Breast epithelium (tissue), 3 donors: Measurements from ENCODE around the gene HSD3B2.
"Not testable (repeated sequence)": the region's sequence is repeated elsewhere in the genome, so short reads cannot be mapped to it uniquely, and the experiment has no call there.

ENCODE experiments used
- CTCF ChIP-seq, 3 donors: fragments of 450-650 bp; IDR thresholded peaks; one replicate each; pipeline ENCODE4 v1.5.1; 2016 to 2017; ENCODE audit warnings: antibody characterized with exemption in 3 of 3, mild to moderate bottlenecking in 3 of 3, moderate library complexity in 3 of 3
- POLR2A ChIP-seq: fragments of 450-650 bp; IDR thresholded peaks from one replicate; pipeline ENCODE4 v1.6.1; 2016; ENCODE audit warnings: antibody characterized with exemption, mild to moderate bottlenecking, moderate library complexity

- not testable (repeated sequence) for TF ChIP-seq CTCF (IDR thresholded peaks at IDR 0.05); POLR2A
Observed at GRCh38 chr1:119377594-119377993, 37.4 kb upstream of the HSD3B2 start.
